HepG2 (cell line): ENCODE results near the gene MYADML2. TPM values are rescaled to one million over a fixed set of nuclear protein-coding genes. Genes with fewer than 3 reads are reported as not detected.

Experiments used
- ATF2 ChIP-seq: sonication (generic); formaldehyde crosslinking; IDR thresholded peaks from 2 replicates; pipeline ENCODE4 v1.4.0; 2020; ENCODE audit warnings: missing genetic modification reagents
- CBX2 ChIP-seq, 2 experiments: fragments of 200-600 bp in 1 of 2; sonication (generic); formaldehyde crosslinking in 1 of 2; IDR thresholded peaks; 2 replicates each; pipeline versions ENCODE4 v1.7.0 to v1.8.1; 2018 to 2022; ENCODE audit warnings: low read depth in 2 of 2, low read length in 1 of 2, mild to moderate bottlenecking in 1 of 2, missing genetic modification reagents in 1 of 2
- GZF1 ChIP-seq: sonication (generic); formaldehyde crosslinking; IDR thresholded peaks from 2 replicates; pipeline ENCODE4 v1.5.1; 2020; ENCODE audit warnings: mild to moderate bottlenecking, missing genetic modification reagents
- HNRNPK ChIP-seq: fragments of 200-400 bp; formaldehyde crosslinking; IDR thresholded peaks from 2 replicates; pipeline ENCODE4 v1.6.1; 2018; ENCODE audit warnings: low read length, low read depth, moderate library complexity, mild to moderate bottlenecking; ENCODE audit not compliant: poor library complexity, severe bottlenecking
- HNRNPL ChIP-seq: fragments of 200-400 bp; formaldehyde crosslinking; IDR thresholded peaks from 2 replicates; pipeline ENCODE4 v1.6.1; 2017; ENCODE audit warnings: mild to moderate bottlenecking, low read depth, low read length
- HOXA3 ChIP-seq: sonication (generic); formaldehyde crosslinking; IDR thresholded peaks from 2 replicates; pipeline ENCODE4 v1.5.0; 2020; ENCODE audit warnings: missing genetic modification reagents
- MED13 ChIP-seq: sonication (generic); formaldehyde crosslinking; IDR thresholded peaks from 2 replicates; pipeline ENCODE4 v1.5.0; 2020; ENCODE audit warnings: missing genetic modification reagents
- THAP11 ChIP-seq: IDR thresholded peaks from 2 replicates; pipeline ENCODE4 v1.6.1; 2016; ENCODE audit warnings: missing biosample characterization, missing genetic modification reagents
- TMF1 ChIP-seq: sonication (generic); formaldehyde crosslinking; IDR thresholded peaks from 2 replicates; pipeline ENCODE4 v1.8.1; 2022; ENCODE audit warnings: low read depth, missing genetic modification reagents
- ZBTB10 ChIP-seq: sonication (generic); formaldehyde crosslinking; IDR thresholded peaks from 2 replicates; pipeline ENCODE4 v1.4.0; 2020; ENCODE audit warnings: missing genetic modification reagents, borderline replicate concordance
- ZC3H13 ChIP-seq: sonication (generic); formaldehyde crosslinking; IDR thresholded peaks from 2 replicates; pipeline ENCODE4 v1.8.1; 2023; ENCODE audit warnings: mild to moderate bottlenecking, missing genetic modification reagents, moderate library complexity
- ZNF124 ChIP-seq: sonication (generic); formaldehyde crosslinking; IDR thresholded peaks from 2 replicates; pipeline ENCODE4 v1.4.0; 2020; ENCODE audit warnings: missing genetic modification reagents
- ZNF317 ChIP-seq: sonication (generic); formaldehyde crosslinking; IDR thresholded peaks from 2 replicates; pipeline ENCODE4 v1.5.0; 2020; ENCODE audit warnings: mild to moderate bottlenecking, missing genetic modification reagents
- ZNF430 ChIP-seq: sonication (generic); formaldehyde crosslinking; IDR thresholded peaks from 2 replicates; pipeline ENCODE4 v1.9.0; 2021; ENCODE audit warnings: mild to moderate bottlenecking, missing genetic modification reagents
- ZNF550 ChIP-seq: sonication (generic); formaldehyde crosslinking; IDR thresholded peaks from 2 replicates; pipeline ENCODE4 v1.4.0; 2020; ENCODE audit warnings: mild to moderate bottlenecking, missing genetic modification reagents, borderline replicate concordance
- ZNF670 ChIP-seq: sonication (generic); formaldehyde crosslinking; IDR thresholded peaks from 2 replicates; pipeline ENCODE4 v1.8.0; 2022; ENCODE audit warnings: mild to moderate bottlenecking, missing genetic modification reagents, borderline replicate concordance
- ZNF773 ChIP-seq: sonication (generic); formaldehyde crosslinking; IDR thresholded peaks from 2 replicates; pipeline ENCODE4 v1.4.0; 2020; ENCODE audit warnings: missing genetic modification reagents, borderline replicate concordance
- polyA plus RNA-seq, 8 experiments: library from polyadenylated mRNA; depleted of rRNA in 3 of 8; stranded (reverse) in 7 of 8; unstranded in 1 of 8; fragments of >200 nt; fragmentation: Illumina TruSeq in 4 of 8; extraction: Trizol in 4 of 8; gene quantifications; 2 replicates each; pipeline versions ENCODE4 v1.2.1 to v1.2.3, GENCODE V29; 2011 to 2016; ENCODE audit warnings: low read depth in 4 of 8, missing spikeins in 1 of 8, mixed read lengths in 1 of 8; ENCODE audit not compliant: insufficient read depth in 1 of 8
- total RNA-seq, 5 experiments: library from RNA; depleted of rRNA; stranded (reverse); fragments of >200 nt; fragmentation: Illumina TruSeq; extraction: Trizol; gene quantifications; 2 replicates each; pipeline ENCODE4 v1.2.3, GENCODE V29; 2016; ENCODE audit warnings: low read depth in 1 of 5
- TF ChIP-seq, protein P1 (sequence below): sonication (generic); formaldehyde crosslinking; IDR thresholded peaks from 2 replicates; pipeline ENCODE4 v1.9.0; 2021; ENCODE audit warnings: missing genetic modification reagents, mild to moderate bottlenecking, borderline replicate concordance
- TF ChIP-seq, protein P2 (sequence below): sonication (generic); formaldehyde crosslinking; IDR thresholded peaks from 2 replicates; pipeline ENCODE4 v1.5.0; 2020; ENCODE audit warnings: mild to moderate bottlenecking, missing genetic modification reagents, borderline replicate concordance

The MYADML2 gene
- total and polyA plus RNA-seq, 2 of the 13 experiments (the other 11 are each of a cell fraction or from before 2014, with no cell fraction given) = not detected

- TF ChIP-seq, protein P1, sequence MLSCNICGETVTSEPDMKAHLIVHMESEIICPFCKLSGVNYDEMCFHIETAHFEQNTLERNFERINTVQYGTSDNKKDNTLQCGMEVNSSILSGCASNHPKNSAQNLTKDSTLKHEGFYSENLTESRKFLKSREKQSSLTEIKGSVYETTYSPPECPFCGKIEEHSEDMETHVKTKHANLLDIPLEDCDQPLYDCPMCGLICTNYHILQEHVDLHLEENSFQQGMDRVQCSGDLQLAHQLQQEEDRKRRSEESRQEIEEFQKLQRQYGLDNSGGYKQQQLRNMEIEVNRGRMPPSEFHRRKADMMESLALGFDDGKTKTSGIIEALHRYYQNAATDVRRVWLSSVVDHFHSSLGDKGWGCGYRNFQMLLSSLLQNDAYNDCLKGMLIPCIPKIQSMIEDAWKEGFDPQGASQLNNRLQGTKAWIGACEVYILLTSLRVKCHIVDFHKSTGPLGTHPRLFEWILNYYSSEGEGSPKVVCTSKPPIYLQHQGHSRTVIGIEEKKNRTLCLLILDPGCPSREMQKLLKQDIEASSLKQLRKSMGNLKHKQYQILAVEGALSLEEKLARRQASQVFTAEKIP (CRISPR knock-in tag) = no peak
- TF ChIP-seq CBX2 (IDR thresholded peaks at IDR 0.05; ENCODE audit: low read depth, low read length) (no peak), CBX2 (CRISPR knock-in tag; IDR thresholded peaks at IDR 0.05; ENCODE audit: low read depth) (0 out of 2 replicates have a peak, but pooled peaks have one; percentile 46), ZNF670 (no peak), TMF1 (peak; percentile 41; the same call in 1 of the 2 replicates), ZC3H13 (peak; percentile 96), THAP11 (no peak), ZNF550 (no peak; the same call in 1 of the 2 replicates), HNRNPL (peak; percentile 74; the same call in 1 of the 2 replicates), MED13 (CRISPR knock-in tag) (no peak), ZNF124 (CRISPR knock-in tag) (no peak), ZNF430 (CRISPR knock-in tag) (peak; percentile 54; the same call in 1 of the 2 replicates), ZNF317 (CRISPR knock-in tag) (no peak), HOXA3 (CRISPR knock-in tag) (no peak; the same call in none of the 2 replicates), ZBTB10 (CRISPR knock-in tag) (peak; percentile 13; the same call in 1 of the 2 replicates), HNRNPK (peak; percentile 5), ZNF773 (CRISPR knock-in tag) (peak; percentile 18; the same call in 1 of the 2 replicates), GZF1 (CRISPR knock-in tag) (0 out of 2 replicates have a peak, but pooled peaks have one; percentile 22), ATF2 (CRISPR knock-in tag) (0 out of 2 replicates have a peak, but pooled peaks have one; percentile 10)
- TF ChIP-seq, protein P2, sequence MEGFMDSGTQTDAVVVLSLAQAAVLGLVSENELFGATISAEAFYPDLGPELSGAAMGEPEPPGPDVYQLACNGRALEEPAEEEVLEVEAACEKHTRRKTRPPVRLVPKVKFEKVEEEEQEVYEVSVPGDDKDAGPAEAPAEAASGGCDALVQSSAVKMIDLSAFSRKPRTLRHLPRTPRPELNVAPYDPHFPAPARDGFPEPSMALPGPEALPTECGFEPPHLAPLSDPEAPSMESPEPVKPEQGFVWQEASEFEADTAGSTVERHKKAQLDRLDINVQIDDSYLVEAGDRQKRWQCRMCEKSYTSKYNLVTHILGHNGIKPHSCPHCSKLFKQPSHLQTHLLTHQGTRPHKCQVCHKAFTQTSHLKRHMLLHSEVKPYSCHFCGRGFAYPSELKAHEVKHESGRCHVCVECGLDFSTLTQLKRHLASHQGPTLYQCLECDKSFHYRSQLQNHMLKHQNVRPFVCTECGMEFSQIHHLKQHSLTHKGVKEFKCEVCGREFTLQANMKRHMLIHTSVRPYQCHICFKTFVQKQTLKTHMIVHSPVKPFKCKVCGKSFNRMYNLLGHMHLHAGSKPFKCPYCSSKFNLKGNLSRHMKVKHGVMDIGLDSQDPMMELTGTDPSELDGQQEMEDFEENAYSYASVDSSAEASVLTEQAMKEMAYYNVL = 0 out of 2 replicates have a peak, but pooled peaks have one; percentile 9
Measured at GRCh38 chr17:81902653-81903414, 44.2 kb downstream of the MYADML2 start (continued).
